HTERT RPE-1 (cell line): Measurements from ENCODE around the gene SLC4A2.

Experiments
- in situ Hi-C: fragments of 300-500 bp; cut with MboI; formaldehyde crosslinking; loops from 4 replicates; pipeline ENCODE4 v1.14.3; 2020; ENCODE audit warnings: low sequenced_read_pairs

The SLC4A2 gene

DNA sequence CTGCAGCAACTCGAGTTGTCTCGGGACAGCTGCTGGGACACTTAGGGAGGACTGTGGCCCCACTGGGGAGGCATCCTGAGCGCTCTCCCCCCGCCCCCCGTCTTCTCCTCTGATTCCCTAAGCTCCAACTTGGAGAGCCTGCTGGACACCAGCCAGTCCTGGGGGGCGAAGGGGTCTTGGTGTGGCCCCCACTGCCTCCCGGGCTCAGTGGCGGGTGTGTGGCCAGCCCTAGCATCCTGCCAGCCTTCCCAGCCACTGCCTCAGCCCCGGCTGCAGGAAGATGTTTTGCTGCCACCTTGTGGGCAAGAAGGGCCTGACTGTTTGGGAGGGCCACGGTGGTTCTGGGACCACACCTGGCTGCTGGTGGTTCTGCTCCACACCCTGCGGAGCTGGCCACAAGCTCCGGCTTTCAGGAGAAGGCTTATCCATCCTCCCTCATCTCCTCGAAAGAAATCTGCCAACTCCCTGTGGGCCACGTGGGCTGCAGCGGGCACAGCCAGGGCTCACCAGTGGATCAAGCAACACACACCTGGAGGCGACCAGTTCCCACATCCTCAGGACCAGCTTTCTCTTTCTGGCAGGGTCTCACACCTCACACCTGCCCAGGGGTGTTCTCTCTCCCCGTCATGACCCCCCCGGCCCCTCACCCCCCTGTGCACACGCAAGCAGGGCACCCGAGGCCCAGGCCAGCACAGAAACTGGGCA is 51.7 kb downstream of the SLC4A2 start:
- in situ Hi-C loops: no loop called here

GRCh38 chr7:151113344-151114150 is 54.2 kb downstream of the SLC4A2 start:
- in situ Hi-C loops: no loop called here

- in situ Hi-C loops: no loop called here
These were observed 55.0 kb downstream of the SLC4A2 start for GRCh38 chr7:151114151-151115090.

DNA sequence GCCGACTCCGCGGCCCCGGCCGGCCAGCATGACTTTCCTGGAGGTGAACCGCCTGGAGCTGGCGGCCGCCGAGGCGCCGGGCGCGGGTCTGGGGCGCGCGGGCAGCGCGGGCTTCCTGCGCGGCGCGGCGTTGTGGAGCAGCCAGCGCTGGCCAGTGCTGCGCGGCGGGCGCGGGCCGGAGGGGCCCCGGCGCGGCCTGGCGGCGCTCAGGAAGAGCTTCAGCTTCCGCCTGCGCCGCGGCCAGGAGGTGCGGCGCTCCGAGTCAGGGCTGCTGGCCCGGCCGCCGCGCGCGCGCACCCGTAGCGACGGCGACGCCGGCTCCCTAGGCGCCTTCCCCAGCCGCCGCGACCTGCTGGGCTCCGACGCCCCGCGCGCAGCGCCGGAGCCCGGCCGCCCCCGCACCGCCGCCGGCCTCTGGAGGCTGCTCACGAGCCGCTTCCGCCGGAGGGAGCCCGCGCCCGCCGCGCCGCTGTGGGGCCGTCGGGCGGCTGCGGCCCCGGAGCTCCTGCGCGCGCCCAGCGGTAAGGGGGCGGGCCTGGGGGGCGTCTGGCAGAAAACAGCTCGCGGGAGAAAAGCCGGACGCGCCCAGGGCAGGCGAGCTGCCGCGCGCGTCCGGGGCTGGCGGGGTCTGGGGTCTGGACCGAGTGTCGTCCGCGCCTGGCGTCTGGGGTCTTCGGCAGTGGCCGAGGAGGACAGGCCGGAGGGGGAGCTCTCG is 55.9 kb downstream of the SLC4A2 start:
- in situ Hi-C loops: no loop called here

DNA sequence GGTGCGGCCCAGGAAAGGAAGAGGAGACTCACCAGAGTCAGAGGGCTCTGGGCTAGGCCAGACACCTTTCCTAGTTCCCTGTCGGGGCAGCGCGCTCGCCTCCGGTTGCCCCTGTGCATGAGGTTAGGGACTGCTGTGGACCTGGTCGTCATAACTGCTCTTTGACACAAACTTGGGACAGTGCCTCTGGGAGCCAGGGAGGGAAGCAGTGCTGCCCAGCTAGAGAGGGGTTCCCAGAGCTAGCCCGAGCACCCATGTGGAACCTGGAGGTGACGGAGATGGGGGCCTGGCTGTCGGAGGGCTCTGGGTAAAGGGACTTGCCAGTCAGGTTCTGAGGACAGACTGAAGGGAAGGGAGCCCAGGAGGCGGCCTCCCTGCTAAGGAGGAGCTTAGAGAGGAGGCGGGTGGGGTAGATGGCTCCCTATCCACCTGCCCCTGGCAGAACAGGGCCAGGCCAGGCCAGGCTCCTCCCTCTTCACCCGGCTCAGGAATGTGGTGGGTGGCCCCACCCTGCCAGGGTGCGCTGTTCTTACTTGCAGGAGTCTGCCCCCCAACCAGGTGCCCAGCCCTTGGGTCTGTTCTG is 56.5 kb downstream of the SLC4A2 start:
- in situ Hi-C loops: no loop called here

- in situ Hi-C loops: no loop called here
These were observed 57.4 kb downstream of the SLC4A2 start for GRCh38 chr7:151116603-151117440.

DNA sequence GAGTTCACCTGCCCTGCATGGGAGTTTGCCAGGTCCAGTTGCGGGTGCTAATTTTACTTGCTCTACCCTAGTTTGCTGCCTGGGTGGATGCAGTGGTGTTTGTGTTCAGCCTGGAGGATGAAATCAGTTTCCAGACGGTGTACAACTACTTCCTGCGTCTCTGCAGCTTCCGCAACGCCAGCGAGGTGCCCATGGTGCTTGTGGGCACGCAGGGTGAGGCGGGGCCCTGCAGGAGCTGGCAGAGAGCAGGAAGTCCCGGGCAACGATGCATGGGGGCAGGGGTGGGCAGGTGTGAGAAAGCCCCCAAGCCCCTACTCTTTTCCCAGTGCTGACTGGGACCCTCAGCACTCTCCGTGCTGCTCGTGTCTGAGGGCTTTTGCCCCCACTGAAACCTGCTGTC is 58.2 kb downstream of the SLC4A2 start:
- in situ Hi-C loops: no loop called here

GRCh38 chr7:151118108-151119054 is 59.0 kb downstream of the SLC4A2 start:
- in situ Hi-C loops: no loop called here

DNA sequence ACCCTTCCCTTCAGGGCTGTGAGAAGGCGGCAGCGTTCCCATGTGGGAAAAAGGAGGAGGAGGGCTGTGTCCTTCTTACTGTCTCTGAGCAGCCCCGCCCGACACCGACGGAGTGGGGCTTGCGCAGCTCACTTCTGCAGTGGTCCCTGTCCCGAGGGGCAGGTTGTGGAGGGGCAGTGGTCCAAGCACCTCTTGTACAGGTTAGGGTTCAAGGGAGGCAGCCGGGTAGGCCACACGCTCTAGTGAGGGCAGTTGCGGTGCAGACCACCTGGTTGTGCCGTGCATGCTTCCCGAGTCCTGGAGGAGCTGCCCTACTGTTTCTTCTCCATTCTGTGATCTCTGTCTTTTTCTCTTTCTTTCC is 59.6 kb downstream of the SLC4A2 start:
- in situ Hi-C loops: no loop called here

GRCh38 chr7:151119902-151120301 is 60.5 kb downstream of the SLC4A2 start:
- in situ Hi-C loops: no loop called here

DNA sequence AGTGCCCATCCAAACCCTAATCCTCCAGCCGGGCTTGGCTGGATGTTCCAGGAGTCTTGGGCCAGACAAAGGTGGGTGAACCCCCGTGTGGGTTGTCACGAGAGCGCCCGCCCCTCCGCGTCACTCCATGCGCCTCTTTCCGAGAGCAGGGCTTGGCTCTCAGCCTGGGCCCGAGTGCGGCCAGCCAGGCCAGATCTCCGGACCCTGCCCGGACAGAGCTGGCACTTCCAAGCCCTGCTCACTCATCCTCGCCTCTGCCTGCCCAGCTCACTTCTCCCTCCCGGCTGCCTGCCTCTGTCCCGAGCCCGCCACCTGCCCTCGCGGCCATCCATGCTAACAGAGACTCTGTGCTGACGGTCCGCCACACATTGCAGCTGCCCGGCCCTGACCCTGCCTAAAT is 61.5 kb downstream of the SLC4A2 start:
- in situ Hi-C loops: no loop called here

- in situ Hi-C loops: no loop called here
These were observed 62.2 kb downstream of the SLC4A2 start for GRCh38 chr7:151121380-151122170.

DNA sequence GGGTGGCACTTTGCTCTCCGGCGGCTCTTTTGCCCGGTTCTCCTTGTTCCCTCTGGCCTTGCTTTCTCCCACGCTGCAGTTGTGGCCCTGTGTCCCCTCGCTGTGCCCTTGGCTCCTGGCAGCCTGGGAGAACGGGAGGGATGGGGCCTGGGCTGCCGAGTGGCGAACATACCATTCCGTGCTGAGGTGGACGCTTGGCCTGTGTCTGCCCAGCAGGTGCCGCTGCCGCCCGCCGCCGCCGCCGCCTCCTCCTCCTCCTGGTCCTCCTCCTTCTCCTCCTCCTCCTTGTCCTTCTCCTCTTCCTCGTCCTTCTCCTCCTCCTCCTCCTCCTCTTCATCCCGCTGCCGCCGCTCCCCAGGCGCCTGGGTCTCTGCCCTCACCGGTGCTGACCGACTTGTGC is 62.9 kb downstream of the SLC4A2 start:
- in situ Hi-C loops: no loop called here

DNA sequence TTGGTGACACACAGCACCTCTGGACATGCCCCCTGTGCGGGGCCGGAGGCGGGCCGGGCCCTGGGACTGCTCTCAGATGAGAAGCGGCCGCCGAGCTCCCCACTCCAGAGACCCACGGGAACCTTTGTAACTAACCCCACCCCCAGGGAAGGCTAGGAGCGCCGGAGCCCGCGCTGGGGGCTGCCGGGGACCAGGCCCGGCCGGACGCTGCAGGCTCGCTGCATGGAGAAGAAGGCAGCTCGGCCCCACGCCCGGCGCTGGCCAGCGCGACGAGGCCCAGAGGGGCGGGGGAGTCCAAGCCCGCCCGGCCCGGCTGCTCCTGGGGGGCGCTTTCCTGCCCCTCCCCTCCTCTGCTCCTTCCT is 63.4 kb downstream of the SLC4A2 start:
- in situ Hi-C loops: no loop called here

DNA sequence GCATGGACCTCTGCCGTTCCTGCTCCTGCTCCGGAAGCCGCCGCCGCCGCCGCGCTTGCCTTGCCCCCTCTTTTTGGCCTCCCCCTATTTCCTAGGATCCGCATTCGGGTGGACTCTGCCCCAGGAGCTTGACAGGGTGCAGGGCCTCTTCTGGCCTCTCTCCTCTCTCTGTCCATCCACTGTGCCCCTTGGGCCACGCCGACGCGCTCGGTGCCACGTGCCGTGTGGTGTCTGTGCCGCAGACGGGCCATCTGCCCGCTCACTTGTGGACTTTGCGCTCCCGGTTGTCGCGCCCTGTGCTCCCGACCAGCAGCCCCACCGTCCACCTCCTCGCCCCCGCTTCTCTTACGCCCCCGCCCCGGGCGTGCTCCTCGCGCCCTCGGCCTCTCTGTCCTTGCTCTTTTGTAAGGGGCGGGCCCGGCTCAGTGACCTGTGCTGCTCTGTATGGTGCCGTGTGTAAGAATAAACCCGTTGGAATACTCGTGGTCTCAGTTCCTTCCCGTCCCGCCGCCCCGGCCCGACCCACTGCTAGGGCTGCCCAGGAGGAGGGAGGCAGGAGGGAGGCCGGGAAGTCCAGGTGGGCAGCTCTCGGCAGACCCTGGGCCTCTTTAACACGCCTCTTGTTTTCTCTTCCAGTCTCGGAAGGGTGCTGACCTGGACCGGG is 63.9 kb downstream of the SLC4A2 start:
- in situ Hi-C loops: no loop called here

DNA sequence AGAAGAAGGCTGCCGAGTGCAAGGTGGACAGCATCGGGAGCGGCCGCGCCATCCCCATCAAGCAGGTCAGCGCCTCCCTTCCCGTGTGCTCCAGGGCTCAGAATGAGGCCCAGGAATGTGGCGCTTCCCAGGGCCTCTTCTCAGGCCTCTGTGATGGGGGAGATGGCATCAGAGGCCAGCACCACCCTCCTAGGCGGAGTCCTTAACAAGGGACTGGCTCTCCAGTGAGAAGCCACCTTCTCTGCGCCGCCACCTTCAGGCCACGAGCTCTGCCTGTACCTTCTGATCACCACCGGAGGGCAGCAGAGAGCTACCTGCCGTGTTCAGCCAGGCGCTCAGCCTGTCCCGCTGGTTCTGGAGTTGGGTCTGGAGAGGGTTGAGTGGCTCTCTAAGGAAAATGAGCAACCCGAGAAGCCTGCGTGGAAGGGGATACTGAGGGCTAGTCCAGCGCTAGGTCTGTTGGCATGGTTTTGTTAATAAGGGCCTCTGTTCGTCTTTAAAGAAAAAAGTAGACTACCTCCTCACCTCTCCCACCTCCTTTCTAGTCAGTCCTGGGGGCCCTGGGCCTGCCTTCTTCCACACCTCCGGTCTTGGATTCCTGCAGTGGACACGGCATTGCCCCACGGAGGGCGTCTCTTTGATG is 64.6 kb downstream of the SLC4A2 start:
- in situ Hi-C loops: no loop called here

GRCh38 chr7:151124481-151124880 is 65.1 kb downstream of the SLC4A2 start:
- in situ Hi-C loops: no loop called here
